ENCODE measurements around the gene SNAPC2. TPM values are rescaled to one million over a fixed set of nuclear protein-coding genes. Genes with fewer than 3 reads are reported as not detected.

SNAPC2 gene, protein sequence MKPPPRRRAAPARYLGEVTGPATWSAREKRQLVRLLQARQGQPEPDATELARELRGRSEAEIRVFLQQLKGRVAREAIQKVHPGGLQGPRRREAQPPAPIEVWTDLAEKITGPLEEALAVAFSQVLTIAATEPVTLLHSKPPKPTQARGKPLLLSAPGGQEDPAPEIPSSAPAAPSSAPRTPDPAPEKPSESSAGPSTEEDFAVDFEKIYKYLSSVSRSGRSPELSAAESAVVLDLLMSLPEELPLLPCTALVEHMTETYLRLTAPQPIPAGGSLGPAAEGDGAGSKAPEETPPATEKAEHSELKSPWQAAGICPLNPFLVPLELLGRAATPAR
- total RNA-seq (ENCODE audit: insufficient read depth, low replicate concordance), result 8.9 TPM

DNA sequence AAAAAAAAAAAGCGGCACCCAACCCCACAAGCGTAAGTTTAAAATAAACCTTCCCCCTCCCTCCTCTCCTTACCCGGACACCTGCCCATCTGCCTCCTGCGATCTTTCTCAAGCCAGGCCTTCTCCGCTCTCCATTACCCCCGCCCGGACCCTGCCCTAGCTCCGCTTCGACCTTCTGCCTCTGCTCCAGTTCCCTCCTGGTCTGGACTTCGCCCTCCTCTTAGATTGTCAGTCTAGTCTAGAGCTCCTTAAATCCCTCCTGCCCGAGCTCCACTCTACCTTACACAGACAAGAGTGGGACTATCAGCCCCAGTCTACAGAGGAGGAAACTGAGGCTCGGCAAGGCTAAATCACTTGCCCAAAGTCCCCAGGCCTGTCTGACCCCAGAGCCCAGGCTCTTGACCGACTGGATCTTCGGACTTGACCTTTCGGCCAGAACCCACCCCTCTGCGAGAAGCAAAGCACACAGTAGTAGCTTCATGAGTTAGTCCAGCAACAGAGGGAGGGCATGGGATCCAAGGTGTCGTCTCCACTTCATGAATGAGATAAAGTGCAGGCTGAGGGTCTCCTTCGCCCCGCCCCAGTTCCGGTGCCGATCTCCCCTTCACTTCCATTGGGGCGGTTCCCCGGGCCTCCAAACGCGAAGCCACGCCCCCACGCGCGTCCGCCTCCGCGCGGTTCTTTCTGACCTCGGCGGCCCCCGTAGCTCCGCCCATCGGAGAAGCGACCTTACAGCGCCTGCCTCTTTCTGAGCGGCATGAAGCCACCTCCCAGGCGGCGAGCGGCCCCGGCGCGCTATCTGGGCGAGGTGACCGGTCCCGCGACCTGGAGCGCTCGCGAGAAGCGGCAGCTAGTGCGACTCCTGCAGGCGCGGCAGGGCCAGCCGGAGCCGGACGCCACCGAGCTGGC lies at the start of gene SNAPC2:
Gene SNAPC2 (plus strand): TSS at position 729 of the 909 bp plus-strand sequence. CDS start 29 bp downstream, at position 758.
- peak; percentile 96 for DNase-seq (ENCODE audit: low spot score)

DNA sequence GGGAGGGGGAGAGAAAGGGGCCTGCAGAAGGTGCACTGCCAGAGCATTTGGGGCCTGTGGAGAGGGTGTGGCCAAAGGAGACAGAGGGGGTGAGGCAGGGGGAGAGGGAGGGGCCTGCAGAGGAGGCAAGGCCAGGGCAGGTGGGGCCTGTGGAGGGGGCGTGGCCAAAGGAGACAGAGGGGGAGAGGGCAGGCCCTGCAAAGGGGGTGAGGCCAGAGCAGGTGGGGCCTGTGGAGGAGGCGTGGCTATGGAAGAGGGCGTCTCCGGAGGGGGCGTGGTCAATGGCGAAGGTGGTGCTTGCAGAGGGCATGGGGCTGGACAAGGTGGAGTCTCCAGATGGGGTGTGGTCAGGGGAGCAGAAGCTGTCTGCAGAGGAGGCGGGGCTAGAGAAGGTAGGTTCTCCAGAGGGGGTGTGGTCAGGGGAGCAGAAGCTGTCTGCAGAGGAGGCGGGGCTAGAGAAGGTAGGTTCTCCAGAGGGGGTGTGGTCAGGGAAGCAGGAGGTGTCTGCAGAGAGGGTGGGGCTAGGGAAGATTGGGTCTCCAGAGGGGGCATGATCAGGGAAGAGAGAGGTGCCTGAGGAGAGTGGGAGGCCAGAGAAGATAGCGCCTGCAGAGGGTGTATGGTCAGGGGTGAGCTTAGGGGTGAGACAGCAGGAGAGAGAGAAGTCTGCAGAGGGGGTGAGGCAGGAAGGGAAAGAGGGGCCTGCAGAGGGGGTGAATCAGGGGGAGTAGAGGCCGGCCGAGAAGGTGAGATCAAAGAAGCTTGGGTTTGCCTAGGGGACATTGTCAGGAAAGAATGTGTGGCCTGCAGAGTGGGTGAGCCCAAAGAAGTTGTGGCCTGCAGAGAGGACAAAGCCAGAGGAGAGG lies 49.3 kb upstream of the SNAPC2 start:
- DNase-seq (ENCODE audit: low spot score), result peak; percentile 35

DNA sequence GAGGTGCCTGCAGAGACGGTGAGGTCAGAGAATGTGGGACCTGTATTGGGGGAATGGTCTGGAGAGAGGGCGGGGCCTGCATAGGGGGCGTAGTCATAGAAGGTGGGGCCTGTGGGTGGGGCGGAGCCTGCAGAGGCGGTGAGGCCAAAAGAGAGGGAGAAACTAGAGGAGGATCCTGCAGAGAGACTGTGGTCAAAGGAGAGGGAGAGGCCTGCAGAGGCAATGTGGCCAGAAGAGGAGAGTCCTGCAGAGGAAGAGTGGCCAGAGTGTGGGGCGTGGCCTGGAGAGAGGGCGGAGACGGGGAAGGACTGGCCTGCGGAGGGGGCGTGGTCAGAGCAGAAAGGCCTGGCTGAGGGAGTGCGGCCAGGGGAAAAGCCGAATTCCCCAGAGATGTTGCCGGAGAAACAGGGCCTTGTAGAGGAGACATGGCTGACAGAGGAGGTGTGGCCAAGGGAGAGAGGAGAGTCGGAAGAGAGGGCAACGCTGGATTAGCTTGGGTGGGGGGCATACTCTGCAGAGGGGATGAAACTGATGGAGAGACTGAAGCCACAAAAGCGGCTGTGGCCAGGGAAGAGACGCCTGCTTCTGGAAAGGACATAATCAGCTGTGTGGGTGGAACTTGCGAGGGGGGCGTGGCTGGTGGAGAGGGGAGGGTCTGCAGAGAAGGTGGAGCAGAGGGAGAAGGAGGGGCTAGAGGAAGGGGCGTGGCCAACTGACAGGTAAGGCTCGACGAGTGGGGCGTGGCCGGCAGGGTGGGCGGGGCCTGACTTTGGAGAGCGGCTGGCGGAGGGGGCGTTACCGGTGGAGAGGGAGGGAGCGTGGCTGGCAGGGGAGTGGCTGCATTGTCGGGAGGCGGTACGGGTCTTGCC lies 48.5 kb upstream of the SNAPC2 start:
- DNase-seq (ENCODE audit: low spot score), result peak; percentile 92

DNA sequence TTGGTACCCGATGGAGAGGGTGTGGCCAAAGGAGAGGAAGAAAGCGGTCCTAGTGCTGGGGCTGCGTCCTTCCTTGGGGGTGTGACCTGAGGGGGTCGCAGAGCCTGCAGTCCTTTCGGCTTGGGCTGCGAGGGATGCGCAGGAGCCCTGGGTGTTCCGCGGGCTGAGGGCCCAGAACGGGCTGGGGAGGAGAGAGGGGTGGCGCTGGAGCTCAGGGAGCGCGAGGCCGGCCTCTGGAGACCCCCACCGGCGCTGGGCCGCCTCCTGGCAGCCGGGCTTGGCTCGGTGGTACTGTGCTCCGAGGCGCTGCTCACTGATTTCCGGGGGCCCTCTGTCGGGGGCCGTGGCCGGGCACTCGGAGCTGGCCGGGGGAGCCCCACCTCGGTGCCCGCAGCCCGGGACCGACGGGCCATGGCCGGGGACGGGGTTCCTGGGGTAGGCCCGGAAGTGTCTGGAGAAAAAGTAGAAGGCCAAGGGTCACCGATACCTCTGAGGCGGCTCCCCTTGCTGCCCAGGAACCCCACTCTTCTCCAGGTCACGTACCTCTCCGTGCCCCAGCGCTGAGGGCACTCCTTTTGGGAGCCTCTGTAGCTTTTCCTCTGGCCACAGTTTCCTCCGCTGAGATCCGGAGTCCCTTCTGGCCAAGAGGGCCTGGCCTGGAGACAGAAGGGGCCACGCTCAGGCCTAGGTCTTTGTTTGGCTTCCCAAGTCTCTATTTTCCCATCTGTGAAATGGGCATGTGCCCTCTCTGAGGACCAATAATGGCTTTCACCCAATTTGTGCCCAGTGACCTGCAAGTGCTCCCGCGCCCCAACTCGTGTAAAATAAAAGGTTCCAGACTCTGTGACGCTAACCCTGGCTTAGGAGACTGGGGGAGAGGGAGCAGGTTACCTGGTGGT lies 47.6 kb upstream of the SNAPC2 start:
- no peak for DNase-seq (ENCODE audit: low spot score)

DNA sequence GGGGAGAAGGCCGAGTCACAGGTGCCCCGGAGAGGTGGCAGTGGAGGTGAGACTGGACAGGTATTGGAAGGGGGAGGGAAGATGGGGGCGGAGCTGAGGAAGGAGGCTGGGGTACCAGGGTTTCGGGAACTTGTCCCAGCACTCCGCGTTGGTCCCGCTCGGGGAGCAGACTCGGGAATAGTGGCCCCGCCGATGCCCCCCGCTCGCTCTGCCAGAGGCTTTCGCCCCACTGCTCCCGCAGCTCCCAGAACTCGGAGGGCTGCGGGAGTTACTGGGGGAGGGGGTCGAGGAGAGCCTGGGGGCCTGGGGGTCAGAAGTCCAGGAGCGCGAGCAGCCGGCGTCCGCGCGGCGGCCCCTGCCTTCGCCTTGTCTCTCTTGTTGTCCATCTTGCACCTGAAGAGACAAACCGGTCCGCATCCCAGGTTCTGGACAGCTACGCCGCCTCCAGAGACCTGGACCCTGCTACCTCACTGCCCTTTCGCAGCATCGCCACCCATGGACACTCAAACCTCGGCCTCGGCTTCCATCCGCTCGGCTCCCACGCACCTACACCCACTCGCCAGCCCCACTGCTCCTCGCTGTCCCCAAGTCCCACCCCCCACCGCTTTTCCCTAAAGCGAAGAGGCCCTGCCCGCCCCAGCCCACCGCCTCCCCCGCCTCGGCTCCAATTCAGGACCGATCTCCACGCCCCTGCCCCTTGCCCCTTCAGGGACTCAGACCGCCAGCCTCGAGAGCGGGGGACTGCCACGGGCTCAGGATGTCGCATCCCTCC lies 46.6 kb upstream of the SNAPC2 start:
- DNase-seq (ENCODE audit: low spot score), result no peak

DNA sequence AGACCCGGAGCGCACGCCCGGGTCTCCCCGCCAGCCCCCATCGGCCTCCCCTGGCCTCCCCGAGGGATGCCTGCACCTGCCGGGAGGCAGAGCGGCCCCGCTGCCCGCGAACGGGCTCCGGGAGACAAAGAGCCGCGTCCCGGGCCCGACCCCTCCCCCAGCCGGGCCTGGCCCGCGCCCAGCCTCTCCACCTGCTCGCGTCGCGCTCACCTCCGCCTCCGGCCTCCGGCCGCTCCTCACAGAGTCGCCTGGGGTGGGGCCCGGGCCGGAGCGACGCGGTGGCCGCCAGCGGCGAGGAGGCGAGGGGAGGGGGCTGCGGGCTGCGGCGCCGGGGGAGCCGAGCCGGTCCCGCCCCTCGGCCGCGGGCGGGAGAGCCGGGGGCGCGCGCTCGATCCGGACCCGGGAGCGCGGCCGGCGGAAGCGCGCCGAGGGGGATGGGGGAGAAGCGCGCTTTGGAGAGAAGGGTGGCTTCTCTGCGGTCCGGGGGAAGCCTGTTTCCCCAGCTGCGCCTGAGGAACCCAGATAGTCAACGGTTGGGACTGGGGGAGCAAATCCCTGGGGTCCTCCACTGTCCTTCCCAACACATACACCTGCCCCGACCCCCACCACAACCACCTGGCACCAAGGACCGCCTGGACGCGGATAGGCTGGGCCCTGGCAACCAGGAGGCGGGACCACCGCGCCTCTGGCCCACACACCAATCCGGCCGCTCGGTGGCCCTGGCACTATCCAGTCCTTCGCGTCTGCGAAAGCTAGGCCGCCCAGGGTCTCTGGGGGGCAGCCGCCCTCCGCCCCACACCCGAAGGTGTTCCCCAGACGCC lies 45.9 kb upstream of the SNAPC2 start, which contains the start of gene PRR36:
Gene PRR36 (minus strand): TSS at position 315 of the 821 bp plus-strand sequence. CDS start 701 bp downstream, outside the sequence.
- DNase-seq (ENCODE audit: low spot score), result no peak

DNA sequence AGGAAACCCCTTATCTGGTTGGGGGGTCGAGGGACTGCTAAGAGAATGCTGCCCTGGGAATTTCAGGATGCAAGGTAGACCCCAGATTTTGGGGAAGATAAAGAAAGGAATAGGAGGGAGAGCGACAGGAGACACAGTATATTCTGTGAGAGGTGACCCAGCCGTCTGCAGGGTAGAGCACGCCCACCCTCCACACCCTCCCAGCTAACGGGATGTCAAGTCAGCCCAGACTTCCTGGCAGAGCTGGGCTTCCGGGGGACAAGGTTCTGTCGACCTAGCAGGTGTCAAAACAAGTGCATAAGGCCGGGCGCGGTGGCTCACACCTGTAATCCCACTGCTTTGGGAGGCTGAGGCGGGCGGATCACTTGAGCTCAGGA lies 45.3 kb upstream of the SNAPC2 start:
- no peak for DNase-seq (ENCODE audit: low spot score)

DNA sequence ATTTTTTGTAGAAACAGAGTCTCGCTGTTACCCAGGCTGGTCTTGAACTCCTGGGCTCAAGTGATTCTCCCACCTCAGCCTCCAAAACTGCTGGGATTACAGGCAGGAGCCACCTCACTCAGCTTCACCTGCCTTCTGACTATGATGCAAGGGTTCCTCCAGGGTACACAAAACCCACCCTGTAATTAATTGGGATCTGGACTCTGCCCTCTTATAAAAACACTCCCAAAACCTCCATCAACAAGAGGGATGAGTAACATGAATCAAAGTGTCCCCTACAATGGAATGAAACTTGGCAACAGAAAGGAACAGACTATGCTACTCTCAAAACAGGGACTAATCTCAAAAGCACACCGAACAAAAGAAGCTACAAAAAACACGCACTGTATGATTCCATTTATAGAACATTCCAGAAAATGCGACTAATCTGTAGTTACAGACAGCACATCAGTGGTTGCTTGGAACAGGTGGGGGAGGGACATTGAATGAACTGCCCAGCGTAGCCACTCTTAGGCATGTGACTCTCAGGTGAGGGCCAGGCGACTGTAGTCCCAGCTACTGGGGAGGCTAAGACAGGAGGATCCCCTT lies 42.8 kb upstream of the SNAPC2 start:
- no peak for DNase-seq (ENCODE audit: low spot score)

DNA sequence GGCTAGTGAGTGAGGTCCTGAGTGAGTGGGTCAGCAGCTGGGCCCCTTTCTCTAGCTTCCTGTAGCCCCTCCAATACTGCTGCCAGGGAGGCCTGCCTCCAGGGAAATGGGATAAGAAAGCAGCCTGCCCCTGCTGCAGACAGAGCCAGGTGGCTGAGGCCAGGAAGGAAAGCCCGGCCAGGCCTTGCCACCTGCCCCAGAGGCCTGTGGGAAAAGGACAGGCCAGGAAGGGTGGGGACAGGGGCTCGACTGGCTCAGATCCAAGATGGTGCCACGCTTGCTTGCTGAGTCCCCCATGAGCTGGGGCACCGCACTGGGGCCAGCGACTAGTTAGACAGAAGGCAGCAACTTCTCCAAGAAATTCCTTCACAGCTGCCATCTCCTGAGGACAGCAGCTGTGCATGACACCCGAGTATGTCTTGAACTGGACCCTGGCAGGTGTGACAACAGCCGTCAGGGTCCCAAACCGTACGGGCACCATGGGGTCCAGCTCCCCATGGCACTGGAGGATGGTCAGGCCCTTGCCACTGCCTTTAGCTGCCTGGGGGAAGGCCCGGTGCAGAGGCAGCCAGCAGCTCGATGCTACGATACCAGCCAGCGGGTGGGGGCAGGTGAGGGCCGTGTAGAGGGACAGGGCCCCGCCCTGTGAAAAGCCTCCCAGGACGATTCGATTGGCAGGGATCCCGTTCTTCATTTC lies 40.9 kb upstream of the SNAPC2 start:
- no peak for DNase-seq (ENCODE audit: low spot score)

DNA sequence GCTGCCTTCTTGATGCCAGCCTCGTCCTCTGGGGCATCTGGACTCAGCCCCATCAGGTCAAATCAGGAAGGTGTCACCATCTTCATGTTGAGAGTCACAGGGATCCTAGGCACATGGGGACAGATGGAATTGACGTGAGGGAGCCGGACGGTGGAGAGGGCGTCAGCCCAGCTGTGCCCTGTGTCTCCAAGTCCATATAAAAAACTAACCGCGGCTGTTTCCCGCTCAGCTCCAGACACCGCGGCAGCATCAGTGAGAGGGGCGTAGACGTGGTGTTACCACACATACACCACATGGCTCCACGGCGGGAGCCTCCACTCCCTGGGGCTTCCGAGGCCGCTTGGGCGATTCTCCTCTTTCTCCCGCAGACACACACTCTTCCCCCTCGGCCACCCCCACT lies 40.3 kb upstream of the SNAPC2 start:
- no peak for DNase-seq (ENCODE audit: low spot score)

DNA sequence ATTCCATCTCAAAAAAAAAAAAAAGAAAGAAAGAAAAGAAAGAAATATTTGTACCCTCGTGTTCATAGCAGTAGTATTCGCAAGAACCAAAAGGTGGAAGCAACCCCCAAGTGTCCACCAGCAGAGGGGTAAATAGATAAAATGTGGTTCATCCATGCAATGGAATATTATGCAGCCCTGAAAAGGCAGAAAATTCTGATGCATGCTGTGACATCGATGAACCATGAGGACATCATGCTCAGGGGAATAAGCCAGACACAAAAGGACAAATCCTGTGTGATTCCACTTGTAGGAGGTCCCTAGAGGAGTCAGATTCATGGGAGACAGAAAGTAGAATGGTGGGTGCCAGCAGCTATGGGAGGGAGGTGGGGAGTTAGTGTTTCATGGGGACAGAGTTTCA lies 38.2 kb upstream of the SNAPC2 start:
- no peak for DNase-seq (ENCODE audit: low spot score)

DNA sequence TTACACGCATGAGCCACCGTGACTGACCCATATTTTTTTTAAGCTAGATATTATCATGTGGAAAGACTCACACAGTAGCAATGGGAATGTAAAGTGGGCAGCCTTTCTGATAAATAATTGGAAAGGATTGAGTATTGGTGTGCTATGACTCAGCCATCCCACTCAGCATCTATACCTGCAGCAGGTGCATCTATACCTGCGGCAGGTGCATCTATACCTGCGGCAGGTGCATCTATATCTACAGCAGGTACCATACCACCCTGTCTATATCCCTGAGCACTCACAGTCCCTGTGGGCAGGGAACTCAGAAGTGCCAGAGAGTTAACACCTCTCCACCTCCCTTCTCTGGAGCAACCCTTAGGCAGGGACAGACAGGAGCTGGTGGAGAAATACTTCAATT lies 37.0 kb upstream of the SNAPC2 start:
- DNase-seq (ENCODE audit: low spot score), result no peak

DNA sequence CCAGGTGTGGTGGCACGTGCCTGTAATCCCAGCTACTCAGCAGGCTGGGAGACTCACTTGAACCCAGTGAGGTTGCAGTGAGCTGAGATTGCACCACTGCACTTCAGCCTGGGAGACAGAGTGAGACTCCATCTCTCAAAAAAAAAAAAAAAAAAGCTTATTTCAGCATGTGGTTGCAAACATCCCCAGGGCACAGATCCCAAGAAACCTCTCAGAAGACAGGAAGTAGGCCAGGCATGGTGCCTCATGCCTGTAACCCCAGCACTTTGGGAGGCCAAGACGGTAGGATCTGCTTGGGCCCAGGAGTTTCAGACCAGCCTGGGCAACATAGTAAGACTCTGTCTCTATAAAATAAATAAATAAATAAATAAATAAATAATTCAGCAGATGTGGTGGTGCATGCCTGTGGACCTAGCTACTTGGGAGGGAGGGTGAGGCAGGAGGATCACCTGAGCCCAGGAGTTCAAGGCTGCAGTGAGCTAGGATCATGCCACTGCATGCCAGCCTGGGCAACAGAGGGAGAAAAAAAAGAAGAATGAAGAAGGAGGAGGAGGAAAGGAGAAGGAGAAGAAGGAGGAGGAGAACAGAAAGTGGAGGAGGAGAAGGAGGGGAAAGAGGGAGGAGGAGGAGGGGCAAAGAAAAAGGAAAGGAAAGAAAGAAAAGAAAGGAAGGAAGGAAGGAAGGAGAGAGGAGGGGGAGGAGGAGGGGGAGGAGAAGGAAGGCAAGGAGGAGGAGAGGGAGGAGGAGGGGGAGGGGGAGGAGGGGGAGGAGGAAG lies 36.2 kb upstream of the SNAPC2 start:
- DNase-seq (ENCODE audit: low spot score), result no peak

DNA sequence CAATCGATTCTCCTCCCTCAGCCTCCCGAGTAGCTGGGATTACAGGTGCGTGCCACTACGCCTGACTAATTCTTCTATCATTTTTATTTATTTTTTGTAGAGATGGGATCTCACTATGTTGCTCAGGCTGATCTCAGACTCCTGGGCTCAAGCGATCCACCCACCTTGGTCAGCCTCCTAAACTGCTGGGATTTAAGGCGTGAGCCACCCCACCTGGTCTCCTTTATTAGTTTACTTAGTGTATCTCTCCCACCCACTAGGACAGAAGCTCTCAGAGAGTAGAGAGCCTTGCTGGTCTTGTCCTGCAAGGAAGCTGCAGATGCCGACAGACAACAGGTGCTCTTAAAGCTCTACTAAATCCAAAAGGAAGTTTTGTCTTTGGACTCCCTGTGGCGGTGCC lies 34.3 kb upstream of the SNAPC2 start:
- no peak for DNase-seq (ENCODE audit: low spot score)

DNA sequence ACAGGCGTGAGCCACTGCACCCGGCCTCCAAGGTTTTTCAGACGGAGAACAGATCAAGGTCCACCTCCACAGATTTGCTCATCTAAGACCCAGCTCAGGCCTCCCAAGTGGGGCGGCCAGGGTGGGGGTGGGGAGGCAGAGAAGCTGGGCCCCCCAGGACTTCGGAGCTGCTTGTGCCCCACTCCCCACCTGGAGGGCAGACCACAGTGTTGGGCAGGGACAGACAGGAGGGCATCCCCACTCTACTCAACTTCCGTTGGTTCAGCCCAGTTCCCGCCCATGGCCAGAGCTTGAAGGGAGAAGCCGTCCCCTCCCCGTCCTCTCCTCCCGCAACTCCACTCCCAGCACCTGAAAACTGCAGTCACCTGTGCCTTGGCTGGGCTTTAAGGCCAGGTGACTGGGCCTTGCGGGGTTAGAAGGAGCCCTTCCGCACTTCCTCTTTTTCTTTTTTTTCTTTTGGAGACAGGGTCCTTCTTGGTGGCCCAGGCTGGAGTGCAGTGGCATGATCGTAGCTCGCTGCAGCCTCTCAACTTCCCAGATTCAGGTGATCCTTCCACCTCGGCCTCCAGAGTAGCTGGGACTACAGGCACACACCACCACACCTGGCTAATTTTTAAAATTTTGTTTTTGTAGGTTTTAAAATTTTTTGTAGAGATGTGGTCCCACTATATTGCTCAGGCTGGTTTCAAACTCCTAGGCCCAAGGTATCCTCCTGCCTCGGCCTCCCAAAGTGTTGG lies 32.6 kb upstream of the SNAPC2 start:
- DNase-seq (ENCODE audit: low spot score), result no peak
